SK-N-SH treated with all-trans-retinoic acid at 6 μM for 48 hours (cell line): Measurements from ENCODE around the gene PLCH2.

Source experiments
- SNAI2 ChIP-seq: fragments of 250-450 bp; sonication (Bioruptor Pico); IDR thresholded peaks from 2 replicates; pipeline ENCODE4 v1.5.0; 2020; ENCODE audit warnings: mild to moderate bottlenecking, moderate library complexity
- ZNF70 ChIP-seq: fragments of 450-650 bp; formaldehyde crosslinking; IDR thresholded peaks from 2 replicates; pipeline ENCODE4 v1.5.0; 2020; ENCODE audit warnings: mild to moderate bottlenecking, moderate library complexity

GRCh38 chr1:2452201-2452931 lies 23.7 kb upstream of the PLCH2 start:
- TF ChIP-seq SNAI2 (CRISPR knock-in tag) (no peak), ZNF70 (no peak)
